SK-N-DZ (cell line): ENCODE data around the gene DOLK.

Experiments used
- DNase-seq: peaks from one replicate; pipeline ENCODE4 v3.0.0-alpha.2; 2015; ENCODE audit warnings: low spot score

The DOLK gene

DNA sequence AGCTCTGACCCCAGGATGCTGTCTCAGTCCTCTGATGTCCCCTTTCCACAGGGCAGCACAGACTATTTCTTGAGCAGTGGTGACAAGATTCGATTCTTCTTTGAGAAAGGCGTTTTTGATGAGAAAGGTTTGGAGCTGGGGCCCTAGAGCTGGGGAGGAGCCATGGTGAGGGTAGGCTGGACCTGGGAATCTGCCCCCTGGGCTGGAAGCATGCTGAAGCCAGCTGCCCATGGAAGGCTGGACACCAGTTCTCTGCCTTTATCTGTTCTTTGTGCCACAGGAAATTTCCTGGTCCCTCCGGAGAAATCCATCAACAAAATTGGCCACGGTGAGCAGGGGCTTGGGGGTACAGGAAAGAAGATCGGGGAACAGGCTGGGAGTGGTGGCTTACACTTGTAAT, 13.7 kb downstream of the DOLK start:
- no peak for DNase-seq

DNA sequence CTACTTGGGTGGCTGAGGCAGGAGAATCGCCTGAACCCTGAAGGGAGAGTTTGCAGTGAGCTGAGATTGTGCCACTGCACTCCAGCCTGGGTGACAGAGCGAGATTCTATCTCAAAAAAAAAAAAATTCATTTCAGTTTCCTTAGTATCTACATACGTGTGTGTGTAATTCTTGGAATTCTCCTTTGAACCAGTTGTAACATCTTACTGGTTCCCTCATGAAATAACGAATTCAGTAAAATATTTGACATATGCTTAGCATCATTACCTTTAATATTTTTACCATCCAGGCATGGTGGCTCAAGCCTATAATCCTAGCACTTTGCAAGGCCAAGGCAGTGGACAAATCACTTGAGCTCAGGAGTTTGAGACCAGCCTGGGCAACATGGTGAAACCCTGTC, 17.8 kb downstream of the DOLK start:
- no peak for DNase-seq

DNA sequence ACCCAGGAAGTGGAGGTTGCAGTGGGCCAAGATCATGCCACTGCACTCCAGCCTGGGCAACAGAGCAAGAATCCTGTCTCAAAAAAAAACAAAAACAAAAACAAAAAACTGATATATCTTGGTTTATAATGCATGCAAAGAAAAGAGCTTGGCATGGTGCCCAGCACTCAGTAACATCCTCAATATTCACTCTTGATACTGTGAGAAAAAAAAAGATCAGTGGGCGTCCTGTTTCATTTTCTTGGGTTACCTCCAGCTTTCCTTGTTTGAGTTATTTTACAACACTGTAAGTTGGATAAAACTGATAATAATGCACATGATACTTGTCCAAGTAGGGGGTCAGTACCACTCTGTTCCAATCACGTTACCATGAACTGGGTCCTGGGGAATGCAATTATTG, 18.8 kb downstream of the DOLK start:
- no peak for DNase-seq

DNA sequence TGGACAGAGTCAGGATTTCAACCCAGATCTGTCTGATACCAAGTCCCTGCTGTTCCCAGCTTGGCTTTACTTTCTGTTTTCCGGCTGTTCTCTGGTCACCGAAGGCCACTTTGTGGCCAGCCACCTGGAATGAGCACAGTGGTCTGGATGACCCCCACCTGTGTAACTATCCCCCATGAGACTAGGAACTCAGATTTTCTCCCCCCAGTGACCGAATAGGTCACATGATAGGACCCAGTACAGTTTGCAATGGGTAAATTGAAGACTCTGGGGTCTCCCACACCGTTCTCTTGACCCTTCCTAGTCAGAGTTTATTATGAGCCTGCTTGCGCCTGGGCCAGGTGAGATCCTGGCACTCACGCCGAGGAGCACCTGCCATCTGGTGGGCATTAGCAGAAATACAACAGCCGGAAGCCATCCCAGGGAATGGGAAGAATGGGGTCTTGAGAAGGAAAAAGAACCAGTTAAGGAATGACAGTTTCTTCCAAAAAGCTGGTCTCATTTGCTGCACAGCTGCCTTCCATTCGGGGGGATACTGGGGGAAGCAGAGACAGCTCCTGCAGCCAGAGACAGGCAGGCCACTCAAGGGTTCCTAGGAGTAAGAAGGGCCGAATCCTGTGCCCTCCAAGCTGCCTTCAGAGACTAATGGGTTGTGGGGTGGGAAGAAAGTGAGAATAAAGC, 19.5 kb downstream of the DOLK start:
- DNase-seq: peak; percentile 66

DNA sequence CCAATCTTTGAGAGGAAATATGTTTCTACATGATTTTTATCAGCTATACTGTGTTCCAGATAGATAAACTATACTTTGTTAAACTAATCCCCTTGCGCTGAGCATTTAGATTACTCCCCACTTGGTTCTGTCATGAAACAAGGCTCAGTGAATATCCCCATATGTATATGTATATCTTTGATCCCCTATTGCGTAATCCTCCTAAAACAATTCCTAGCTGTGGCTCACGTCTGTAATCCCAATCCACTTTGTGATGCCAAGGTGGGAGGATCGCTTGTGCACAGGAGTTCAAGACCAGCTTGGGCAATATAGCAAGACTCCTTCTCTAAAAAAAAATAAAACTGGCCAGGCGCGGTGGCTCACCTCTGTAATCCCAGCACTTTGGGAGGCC, 23.9 kb downstream of the DOLK start:
- DNase-seq: no peak

DNA sequence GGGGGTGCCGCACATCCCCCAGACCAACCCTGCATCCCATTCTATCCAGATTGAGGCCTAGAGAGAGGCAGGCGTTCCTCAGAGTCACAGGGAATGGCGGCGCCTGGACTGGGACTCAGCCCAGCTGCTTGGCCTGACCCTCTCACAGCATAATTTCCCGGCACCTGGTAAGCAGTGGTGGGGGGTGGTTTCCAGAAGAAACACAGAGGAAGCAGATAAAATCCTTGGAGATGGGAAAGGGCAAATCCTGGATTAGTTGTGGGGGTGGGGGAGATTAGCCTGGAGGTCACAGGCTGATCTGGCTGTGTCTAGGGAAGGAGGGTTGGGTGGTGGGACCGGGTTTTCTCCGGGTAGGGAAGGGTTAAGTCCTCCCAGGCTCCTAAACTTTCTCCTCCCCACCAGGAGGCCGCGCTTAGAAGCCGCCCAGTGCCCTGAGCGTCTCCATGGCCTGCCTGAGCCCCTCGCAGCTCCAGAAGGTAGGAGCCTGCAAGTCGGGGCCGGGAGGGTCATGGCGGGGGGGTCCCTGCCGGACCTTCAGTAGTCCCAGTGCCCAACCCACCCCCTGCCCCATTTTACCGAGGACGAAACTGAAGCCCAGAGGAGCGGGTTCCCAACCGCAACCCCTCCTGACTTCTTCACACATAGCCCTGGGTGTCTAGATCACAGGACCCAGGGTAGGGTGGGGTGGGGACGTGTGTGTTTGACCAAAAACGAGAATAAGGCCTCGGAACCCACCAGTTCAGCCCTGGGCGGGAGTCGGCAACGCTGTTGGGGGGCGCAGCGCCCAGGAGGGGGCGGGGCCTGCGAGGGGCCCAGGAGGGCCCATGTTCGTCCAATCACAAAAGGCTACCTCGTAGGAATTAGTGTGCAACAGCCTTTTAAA, 25.3 kb downstream of the DOLK start:
- peak; percentile 87 for DNase-seq

DNA sequence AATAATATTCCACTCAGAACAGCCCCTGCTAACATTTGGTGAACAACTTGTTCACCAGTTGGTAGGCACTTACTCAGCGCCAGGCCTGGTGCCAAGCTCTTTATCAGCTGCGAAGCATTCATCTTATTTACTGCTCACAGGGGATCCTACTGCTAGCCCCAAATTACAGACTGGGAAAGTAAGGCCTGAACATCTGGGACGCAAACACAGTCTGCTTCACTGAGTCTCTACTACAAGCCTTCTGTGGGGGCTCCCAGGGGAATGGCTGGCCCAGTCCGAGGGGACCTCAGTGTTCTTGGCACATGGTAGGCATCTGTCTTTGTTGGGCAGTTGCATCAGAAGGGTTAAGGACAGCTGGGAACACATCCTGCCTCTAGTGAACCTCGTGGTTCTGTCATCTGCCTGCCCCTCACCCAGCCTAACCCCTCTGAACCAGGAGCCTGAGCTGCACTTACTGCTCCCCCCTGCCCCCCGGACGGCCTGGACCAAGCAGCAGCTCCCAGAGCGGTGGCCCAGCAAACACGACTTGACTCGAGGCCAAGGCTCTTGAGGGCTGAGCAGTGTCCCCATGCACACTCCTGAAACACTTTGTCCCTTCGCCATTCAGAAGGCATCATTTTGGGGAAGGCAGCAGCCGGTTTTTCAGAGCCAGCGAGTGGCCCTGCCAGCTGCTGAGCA, 26.9 kb downstream of the DOLK start, which contains the start of gene PHYHD1:
PHYHD1 (plus strand) TSS at position 602 of the 678 bp plus-strand sequence. CDS start 1,342 bp downstream, outside the sequence.
- DNase-seq: peak; percentile 59

DNA sequence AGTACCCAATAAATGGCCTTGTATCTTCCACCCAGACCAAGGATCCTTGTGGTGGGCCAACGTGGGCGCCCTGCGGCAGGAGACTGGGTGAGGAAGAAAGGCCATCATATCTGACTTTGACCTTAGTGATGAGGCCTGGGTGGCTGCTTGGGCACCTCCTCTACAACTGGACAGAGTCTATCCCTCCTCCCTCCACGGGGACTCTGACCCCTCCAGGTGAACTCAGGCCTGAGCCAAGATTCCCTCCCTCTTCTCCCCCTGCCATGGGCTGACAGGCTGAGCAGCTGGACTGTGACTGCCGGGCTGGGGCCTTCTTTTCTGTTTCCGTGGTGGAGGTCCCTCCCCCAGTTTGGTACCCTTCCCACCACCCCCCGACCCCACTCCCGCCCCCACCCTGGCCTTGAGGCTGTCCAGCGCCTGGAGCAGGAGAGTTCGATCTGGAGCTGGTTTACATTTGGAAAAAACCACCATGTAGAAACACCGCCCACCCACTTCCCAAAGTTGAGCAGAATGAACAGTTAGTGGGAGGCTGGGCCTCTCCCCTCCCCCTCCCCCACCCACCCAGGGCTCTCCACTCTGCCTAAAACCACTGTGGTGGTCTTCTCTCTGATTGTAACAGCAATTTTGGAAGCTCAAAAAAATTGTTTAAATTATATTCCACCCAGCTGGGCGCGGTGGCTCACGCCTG, 27.9 kb downstream of the DOLK start:
- DNase-seq: no peak

DNA sequence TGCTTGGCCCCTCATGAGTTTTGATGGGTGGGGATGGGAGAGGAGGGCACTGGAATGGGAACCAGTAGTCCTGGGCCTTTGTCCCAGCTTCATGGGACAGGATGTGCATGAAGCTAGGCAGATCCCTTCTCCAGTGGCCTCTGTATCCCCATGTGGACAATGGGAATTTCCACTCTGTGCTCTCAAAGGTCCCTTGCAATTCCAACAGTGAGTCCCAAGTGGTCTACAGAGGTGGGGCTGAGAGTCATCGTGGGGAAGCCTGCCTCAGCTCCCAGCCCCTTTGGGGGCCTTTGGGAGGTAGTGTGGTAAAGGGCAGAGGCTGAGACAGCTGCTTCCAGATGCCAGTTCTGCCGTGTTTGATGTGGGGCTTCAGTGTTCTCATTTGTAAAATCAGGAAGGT, 28.5 kb downstream of the DOLK start:
- DNase-seq: no peak

DNA sequence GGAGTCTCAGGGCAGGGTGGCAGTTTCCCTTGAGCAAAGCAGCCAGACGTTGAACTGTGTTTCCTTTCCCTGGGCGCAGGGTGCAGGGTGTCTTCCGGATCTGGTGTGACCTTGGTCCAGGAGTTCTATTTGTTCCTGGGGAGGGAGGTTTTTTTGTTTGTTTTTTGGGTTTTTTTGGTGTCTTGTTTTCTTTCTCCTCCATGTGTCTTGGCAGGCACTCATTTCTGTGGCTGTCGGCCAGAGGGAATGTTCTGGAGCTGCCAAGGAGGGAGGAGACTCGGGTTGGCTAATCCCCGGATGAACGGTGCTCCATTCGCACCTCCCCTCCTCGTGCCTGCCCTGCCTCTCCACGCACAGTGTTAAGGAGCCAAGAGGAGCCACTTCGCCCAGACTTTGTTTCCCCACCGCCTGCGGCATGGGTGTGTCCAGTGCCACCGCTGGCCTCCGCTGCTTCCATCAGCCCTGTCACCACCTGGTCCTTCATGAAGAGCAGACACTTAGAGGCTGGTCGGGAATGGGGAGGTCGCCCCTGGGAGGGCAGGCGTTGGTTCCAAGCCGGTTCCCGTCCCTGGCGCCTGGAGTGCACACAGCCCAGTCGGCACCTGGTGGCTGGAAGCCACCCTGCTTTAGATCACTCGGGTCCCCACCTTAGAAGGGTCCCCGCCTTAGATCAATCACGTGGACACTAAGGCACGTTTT, 30.1 kb downstream of the DOLK start:
- DNase-seq: no peak

DNA sequence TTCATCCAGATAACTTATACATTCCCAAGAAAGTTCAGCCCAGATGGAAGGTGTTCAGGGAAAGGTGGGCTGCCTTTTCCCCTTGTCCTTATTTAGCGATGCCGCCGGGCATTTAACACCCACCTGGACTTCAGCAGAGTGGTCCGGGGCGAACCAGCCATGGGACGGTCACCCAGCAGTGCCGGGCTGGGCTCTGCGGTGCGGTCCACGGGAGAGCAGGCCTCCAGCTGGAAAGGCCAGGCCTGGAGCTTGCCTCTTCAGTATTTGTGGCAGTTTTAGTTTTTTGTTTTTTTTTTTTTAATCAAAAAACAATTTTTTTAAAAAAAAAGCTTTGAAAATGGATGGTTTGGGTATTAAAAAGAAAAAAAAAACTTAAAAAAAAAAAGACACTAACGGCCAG, 30.7 kb downstream of the DOLK start:
- no peak for DNase-seq

DNA sequence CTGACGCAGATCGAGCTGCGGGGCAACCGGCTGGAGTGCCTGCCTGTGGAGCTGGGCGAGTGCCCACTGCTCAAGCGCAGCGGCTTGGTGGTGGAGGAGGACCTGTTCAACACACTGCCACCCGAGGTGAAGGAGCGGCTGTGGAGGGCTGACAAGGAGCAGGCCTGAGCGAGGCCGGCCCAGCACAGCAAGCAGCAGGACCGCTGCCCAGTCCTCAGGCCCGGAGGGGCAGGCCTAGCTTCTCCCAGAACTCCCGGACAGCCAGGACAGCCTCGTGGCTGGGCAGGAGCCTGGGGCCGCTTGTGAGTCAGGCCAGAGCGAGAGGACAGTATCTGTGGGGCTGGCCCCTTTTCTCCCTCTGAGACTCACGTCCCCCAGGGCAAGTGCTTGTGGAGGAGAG, 31.2 kb downstream of the DOLK start:
- DNase-seq: no peak

DNA sequence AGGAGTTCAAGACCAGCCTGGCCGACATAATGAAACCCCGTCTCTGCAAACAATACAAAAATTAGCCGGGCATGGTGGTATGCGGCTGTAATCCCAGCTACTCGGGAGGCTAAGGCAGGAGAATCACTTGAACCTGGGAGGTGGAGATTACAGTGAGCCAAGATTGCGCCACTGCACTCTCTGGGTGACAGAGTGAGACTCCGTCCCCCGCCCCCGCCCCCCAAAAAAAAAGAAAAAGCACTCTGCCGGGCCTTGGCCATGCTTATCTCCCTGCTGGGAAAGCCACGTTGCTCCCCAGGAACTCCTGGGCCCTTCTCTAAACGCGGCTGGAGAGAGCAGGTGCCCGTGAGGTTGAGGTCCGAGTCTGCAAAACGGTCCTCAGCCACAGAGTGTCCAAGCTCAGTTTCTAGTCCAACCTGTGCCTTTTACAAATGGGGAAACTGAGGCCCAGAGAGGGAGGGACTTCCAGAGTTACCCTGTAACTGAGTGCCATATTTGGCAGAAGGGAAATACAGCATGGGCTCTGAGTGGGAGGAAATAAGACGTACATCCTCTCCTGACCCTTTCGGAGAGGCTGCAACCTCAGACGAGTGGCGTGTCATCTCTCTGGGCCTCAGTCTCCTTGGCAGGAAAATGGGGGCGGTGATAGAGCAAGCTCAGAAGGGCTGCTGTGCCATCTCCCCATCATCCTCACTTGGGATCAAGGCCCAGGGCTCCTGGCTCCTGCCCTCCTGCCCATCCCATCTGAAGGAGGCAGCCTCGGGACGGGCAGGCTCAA, 33.2 kb downstream of the DOLK start:
- no peak for DNase-seq

DNA sequence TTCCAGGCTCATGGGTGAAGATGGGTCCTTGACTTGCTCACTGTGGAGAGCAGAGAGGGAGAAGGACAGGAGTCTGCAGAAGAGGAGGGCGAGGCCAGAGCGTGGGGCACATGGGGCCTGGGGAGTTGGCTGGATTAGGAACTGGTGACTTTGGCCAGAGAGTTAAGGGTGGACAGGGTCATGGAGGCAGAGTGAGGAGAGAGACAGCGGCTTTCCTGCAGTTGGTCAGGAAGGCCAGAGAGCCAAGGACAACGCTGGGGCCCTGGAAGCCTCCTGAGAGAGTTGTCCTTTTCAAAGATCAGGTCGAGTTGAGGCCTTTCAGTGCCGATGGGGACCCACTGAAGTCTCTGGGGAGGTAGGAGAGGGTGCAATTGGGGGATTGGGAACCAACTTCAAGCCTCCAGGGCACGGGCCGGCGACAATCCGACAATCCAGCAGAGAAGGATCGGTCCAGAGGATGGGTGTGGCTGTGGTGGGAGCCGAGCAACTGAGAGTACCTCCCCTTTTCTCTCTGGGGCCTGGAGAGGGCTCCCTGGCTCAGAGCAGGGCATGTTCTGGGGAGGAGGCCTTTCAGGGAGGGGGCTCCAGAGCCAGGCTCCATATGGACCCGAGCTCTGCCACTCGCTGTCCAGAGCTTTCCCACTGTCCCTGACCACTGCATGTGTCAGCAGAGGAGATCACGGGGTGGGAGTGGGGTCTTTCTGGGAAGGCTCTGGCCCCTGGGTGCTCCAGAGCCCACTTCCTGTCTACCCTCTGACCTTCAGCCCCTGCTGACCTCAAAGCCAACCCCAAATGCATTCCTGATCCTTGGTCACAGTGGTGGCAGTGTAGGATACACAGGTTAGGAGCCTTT, 34.1 kb downstream of the DOLK start:
- no peak for DNase-seq

DNA sequence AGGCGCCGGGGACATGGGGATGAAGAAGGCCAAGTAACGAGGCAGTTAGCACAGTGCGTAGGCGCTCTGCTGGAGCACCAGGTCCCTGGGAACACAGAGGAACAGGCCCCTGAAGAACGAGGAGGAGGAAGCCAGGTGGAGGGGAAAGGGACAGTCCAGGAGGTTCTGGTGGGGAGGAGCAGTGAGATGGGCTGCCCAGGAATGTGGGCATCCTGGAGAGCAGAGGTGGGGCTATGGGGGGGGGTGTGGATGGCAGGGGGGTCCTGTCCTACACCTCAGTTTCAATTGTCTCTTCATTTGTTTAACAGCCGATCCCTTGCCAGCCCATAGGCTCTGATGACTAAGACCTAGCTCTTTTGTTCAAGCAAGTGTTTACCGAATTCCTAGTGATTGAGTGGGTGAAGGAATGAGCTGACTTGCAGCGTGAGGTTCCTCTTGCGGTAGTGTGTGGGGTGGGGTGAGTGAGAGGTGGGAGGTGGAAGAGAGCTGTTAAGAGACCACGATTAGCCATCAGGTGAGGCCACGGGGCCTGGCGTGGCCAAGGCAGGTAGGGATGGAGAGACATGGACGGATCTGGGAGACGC, 35.0 kb downstream of the DOLK start:
- no peak for DNase-seq

DNA sequence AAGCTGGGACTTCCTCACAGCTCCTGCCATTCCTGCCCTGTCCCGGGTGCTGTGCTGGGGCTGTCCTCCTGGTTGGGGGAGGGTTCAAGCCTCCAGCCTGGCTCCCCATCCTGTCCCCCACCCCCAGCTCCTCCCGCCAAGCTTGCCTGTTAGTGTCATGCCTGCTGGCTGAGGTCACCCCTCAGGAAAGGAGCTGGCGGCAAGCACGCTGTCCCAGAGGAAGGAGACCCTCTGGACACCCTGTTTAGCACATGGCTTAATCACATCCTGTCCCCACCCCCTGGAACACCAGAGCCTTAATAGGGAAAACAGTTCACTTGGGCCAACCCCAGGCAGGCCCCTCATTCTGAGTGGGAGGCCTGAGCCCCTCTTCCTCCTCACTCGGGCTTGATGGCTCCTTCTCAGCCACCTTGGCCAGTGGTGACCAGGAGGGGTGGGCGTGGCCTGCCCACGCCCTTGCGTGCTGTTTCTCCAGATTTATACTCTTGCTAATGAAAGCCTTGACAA, 35.8 kb downstream of the DOLK start:
- no peak for DNase-seq

DNA sequence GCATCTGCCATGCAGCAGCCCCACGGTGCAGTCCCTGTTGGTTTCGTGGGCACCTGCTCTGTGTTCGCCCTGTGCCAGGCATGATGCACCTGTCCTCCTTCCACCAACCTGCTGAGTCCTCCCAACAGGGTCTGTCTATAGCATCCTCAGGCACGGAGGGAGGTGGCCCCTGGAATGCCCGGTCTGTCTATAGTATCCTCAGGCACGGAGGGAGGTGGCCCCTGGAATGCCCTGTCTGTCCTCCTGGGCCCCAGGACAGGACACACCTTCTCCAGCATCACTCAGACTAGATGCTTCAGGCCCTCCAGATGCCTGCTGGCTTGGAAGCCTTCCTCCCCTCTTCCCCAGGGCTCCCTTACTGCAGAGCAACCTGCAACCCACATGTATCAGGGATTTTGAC, 36.5 kb downstream of the DOLK start:
- DNase-seq: no peak

DNA sequence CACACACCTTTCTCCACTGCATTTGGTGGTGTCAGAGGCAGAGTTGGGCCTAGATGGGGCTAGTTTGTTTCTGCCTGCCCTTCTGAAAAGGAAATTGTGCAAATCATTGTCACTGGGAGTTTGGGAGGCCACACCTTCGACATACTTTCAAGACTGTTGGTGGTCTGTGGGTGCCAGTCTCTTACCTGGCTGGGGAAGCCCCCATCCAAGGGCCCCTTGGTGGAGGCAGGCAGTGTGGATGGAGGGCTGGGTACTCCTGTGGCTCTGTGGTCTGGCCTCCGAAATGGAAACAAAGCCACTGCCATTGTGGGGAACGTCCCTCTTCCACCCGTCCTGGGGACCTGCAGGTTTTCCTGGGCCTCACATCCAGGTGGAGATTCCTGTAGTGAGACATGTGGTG, 37.5 kb downstream of the DOLK start:
- no peak for DNase-seq

DNA sequence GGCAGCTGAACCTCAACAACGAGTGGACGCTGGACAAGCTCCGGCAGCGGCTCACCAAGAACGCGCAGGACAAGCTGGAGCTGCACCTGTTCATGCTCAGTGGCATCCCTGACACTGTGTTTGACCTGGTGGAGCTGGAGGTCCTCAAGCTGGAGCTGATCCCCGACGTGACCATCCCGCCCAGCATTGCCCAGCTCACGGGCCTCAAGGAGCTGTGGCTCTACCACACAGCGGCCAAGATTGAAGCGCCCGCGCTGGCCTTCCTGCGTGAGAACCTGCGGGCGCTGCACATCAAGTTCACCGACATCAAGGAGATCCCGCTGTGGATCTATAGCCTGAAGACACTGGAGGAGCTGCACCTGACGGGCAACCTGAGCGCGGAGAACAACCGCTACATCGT, 39.0 kb downstream of the DOLK start:
- no peak for DNase-seq
